GM12878 (cell line): ENCODE results near the gene PLEKHF1. TPM values are rescaled to one million over a fixed set of nuclear protein-coding genes. Genes with fewer than 3 reads are reported as not detected.

Experiments
- ATAC-seq: fragments of 200-7000 bp; cut with Tn5 transposase; 3 replicates; pipeline ENCODE4 v1.9.1; 2020; ENCODE audit warnings: mild to moderate bottlenecking, moderate library complexity
- BruUV-seq: library from RNA; stranded (reverse); fragments of 400-500 nt; replicated peaks from 2 replicates; lab custom pipeline; 2021; lab: Mats Ljungman, UMichigan
- CTCF ChIA-PET: fragments of 300-600 bp; sonication (Branson Sonifier 250); formaldehyde crosslinking; extraction: SDS; loops from one replicate; lab custom pipeline; 2021; ENCODE audit warnings: inconsistent platforms; lab: Yijun Ruan, JAX
- POLR2A ChIA-PET: fragments of 350-600 bp; formaldehyde crosslinking; extraction: SDS; loops from one replicate; lab custom pipeline; 2021; ENCODE audit warnings: inconsistent platforms; lab: Charles Lee
- RAD21 ChIA-PET: fragments of 300-600 bp; sonication (Branson Sonifier 250); formaldehyde crosslinking; loops from one replicate; lab custom pipeline; 2023; ENCODE audit warnings: antibody characterized with exemption; ENCODE audit not compliant: unreplicated experiment; lab: Charles Lee
- SMC1A ChIA-PET: fragments of 300-600 bp; sonication (Branson Sonifier 250); formaldehyde crosslinking; loops from one replicate; lab custom pipeline; 2023; ENCODE audit not compliant: unreplicated experiment, uncharacterized antibody; lab: Charles Lee
- DNase-seq: peaks from one replicate; pipeline ENCODE4 v3.0.0-alpha.2; 2011; ENCODE audit warnings: low read depth, low spot score
- FAIRE-seq: peaks from 3 replicates; lab custom pipeline; 2011; peaks lifted over from hg19 to GRCh38; lab: Jason Lieb, UNC
- H2AFZ ChIP-seq: 2 replicates; pipeline ENCODE4 v1.6.0; 2011; ENCODE audit warnings: low read depth, low read length, control low read depth; ENCODE audit not compliant: control insufficient read depth
- H3K27ac ChIP-seq: 2 replicates; pipeline ENCODE4 v1.5.1; 2011; ENCODE audit warnings: control low read depth; ENCODE audit not compliant: control insufficient read depth, insufficient read depth
- H3K27me3 ChIP-seq, 2 experiments: replicated peaks in 1 of 2; 2 replicates each; pipeline versions ENCODE4 v1.6.0 to v1.6.1; 2011; ENCODE audit warnings: low read length in 1 of 2; ENCODE audit not compliant: control insufficient read depth in 2 of 2, insufficient read depth in 2 of 2
- H3K36me3 ChIP-seq, 2 experiments: 2 replicates each; pipeline ENCODE4 v1.5.1; 2011; ENCODE audit warnings: low read length in 1 of 2; ENCODE audit not compliant: control insufficient read depth in 2 of 2, insufficient read depth in 2 of 2
- H3K4me1 ChIP-seq: 2 replicates; pipeline ENCODE4 v1.6.1; 2011; ENCODE audit warnings: mild to moderate bottlenecking, low read length, moderate library complexity, mixed read lengths; ENCODE audit not compliant: control insufficient read depth, insufficient read depth
- H3K4me2 ChIP-seq: 2 replicates; pipeline ENCODE4 v1.6.0; 2011; ENCODE audit warnings: control low read depth; ENCODE audit not compliant: control insufficient read depth, insufficient read depth
- H3K4me3 ChIP-seq: fragments of 200-600 bp; sonication (generic); 2 replicates; pipeline ENCODE4 v1.5.1; 2016
- H3K79me2 ChIP-seq: 2 replicates; pipeline ENCODE4 v1.6.0; 2011; ENCODE audit warnings: low read length; ENCODE audit not compliant: control insufficient read depth, insufficient read depth
- H3K9ac ChIP-seq: 2 replicates; pipeline ENCODE4 v1.8.0; 2011; ENCODE audit warnings: low read length, control low read depth, mixed read lengths; ENCODE audit not compliant: control insufficient read depth, insufficient read depth
- H3K9me3 ChIP-seq: replicated peaks from 3 replicates; pipeline ENCODE4 v1.5.1; 2011; ENCODE audit warnings: mild to moderate bottlenecking, low read length; ENCODE audit not compliant: control insufficient read depth, insufficient read depth
- H4K20me1 ChIP-seq: 2 replicates; pipeline ENCODE4 v1.6.0; 2011; ENCODE audit not compliant: control insufficient read depth, insufficient read depth
- BCL3 ChIP-seq: IDR thresholded peaks from 2 replicates; pipeline ENCODE4 v1.6.1; 2011; ENCODE audit warnings: borderline replicate concordance, low read depth, mild to moderate bottlenecking, moderate library complexity, low read length; ENCODE audit not compliant: insufficient read depth, poor library complexity, severe bottlenecking
- EGR1 ChIP-seq, 2 experiments: IDR thresholded peaks; 1 replicate in 1 of 2; 2 replicates in 1 of 2; pipeline ENCODE4 v1.6.1; 2011 to 2012; ENCODE audit warnings: low read depth in 2 of 2, low read length in 2 of 2, borderline replicate concordance in 1 of 2, mild to moderate bottlenecking in 1 of 2, moderate library complexity in 1 of 2
- HCFC1 ChIP-seq: fragments of 150-350 bp; IDR thresholded peaks from 2 replicates; pipeline ENCODE4 v1.6.1; 2014; ENCODE audit warnings: low read length
- JUND ChIP-seq: IDR thresholded peaks from 2 replicates; pipeline ENCODE4 v1.6.1; 2012; ENCODE audit warnings: low read depth, mild to moderate bottlenecking, low read length, improper control_type of control experiment, moderate library complexity
- WGBS: methylation state at CpG from one replicate; pipeline ENCODE4 v1.1.6; 2016; ENCODE audit warnings: low lambda C conversion rate; ENCODE audit not compliant: insufficient replicate concordance, insufficient coverage; ENCODE audit errors: missing lambda C conversion rate; 5-methylcytosine and 5-hydroxymethylcytosine counted together
- in situ Hi-C: fragments of 300-500 bp; cut with MboI; formaldehyde crosslinking; loops from 9 replicates; pipeline ENCODE4 v1.14.3; 2018; ENCODE audit warnings: mixed read lengths
- intact Hi-C: fragments of 100-400 bp; cut with micrococcal nuclease; formaldehyde crosslinking; loops from one replicate; pipeline ENCODE4 v1.14.2; 2022; ENCODE audit not compliant: unreplicated experiment
- polyA plus RNA-seq, 11 experiments: library from polyadenylated mRNA; depleted of rRNA in 4 of 11; unstranded in 6 of 11; stranded (reverse) in 5 of 11; fragments of >200 nt; fragmentation: Nextera tagmentation in 4 of 11; fragmentation: Illumina TruSeq in 1 of 11; extraction: Ambion mirVana in 4 of 11; extraction: Trizol in 1 of 11; gene quantifications; 1 replicate in 1 of 11; 2 replicates in 10 of 11; pipeline versions ENCODE4 v1.2.1 to v1.2.3, GENCODE V29; 2011 to 2016; ENCODE audit warnings: inconsistent platforms in 2 of 11, missing spikeins in 2 of 11, low read depth in 1 of 11
- total RNA-seq, 4 experiments: library from RNA; depleted of rRNA in 3 of 4; stranded (reverse); fragments of >200 nt in 3 of 4; fragmentation: Illumina TruSeq in 1 of 4; extraction: Trizol in 1 of 4; gene quantifications; 2 replicates each; pipeline versions ENCODE4 v1.2.1 to v1.2.3, GENCODE V29; 2013 to 2021
- TF ChIP-seq, protein P1 (sequence below), 3 experiments: IDR thresholded peaks in 2 of 3; conservative IDR thresholded peaks in 1 of 3; 2 replicates each; pipeline ENCODE4 v1.5.1; 2011; ENCODE audit warnings: low read depth in 3 of 3, low read length in 3 of 3, mild to moderate bottlenecking in 3 of 3, control low read depth in 2 of 3, moderate library complexity in 2 of 3, inconsistent platforms in 1 of 3, mixed read lengths in 1 of 3; ENCODE audit not compliant: control insufficient read depth in 2 of 3, insufficient read depth in 1 of 3; ENCODE audit errors: extremely low read depth in 1 of 3
- TF ChIP-seq, protein P2 (sequence below): fragments of 450-650 bp; IDR thresholded peaks from 2 replicates; pipeline ENCODE4 v1.6.1; 2017; ENCODE audit warnings: low read depth, mild to moderate bottlenecking, moderate library complexity

PLEKHF1 gene
- total and polyA plus RNA-seq, 10 of the 15 experiments (the other 5 are each of a cell fraction or from before 2014, with no cell fraction given): 0.10 to 20.3 (median 15.3) TPM

DNA sequence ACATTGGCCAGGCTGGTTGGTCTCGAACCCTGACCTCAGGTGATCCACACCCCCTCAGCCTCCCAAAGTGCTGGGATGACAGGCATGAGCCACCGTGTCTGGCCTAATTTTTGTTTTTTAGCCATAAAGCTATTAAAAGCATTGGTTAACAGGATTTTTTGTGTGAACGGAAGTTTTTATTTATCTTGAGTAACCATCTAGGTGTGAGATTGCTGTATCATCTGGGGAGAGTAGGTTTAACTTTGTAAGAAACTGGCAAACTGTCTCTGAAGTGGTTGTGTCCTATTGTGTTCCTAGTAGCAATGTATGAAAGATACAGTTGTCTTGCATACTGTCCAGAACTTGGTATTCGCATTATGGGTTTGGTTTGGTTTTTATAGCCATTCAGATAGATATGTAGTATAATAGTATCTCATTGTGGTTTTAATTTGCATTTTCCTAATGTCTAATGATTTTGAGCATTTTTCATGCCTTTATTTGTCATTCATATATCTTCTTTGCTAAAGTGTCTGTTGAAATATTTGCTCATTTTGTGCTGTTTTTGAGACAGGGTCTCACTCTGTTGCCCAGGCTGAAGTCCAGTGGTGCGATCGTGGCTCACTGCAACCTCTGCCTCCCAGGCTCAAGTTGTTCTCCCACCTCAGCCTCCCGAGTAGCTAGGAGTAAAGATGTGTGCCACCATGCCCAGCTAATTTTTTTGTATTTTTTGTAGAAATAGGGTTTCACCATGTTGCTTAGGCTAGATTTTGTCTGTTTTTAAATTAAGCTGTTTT is 13.5 kb upstream of the PLEKHF1 start:
- POLR2A ChIA-PET: no interaction called here
- no peaks in the 10 kb centered on the region for H3K9me3 ChIP-seq

More for the DNA sequence above, 13.5 kb upstream of the PLEKHF1 start:
- 55% methylated on average over 7 of the region's 7 CpGs for WGBS
- in situ Hi-C loops: no loop called here
- no peak for FAIRE-seq
- ChIA-PET CTCF (no interaction called here), SMC1A (interaction anchor here (0.7 kb wide), 2 partner anchors 11 to 162 kb away, joined by 3 read pairs; no protein-coding TSS in a partner anchor), RAD21 (no interaction called here)
- H3K9ac ChIP-seq: no peak overlapping the region
- ATAC-seq: no peak
- no peak overlapping the region for H3K4me2 ChIP-seq
- TF ChIP-seq BCL3 (peak; percentile 80), HCFC1 (no peak), EGR1 (IDR thresholded peaks at IDR 0.05; ENCODE audit: borderline replicate concordance in 1 of 2, low read depth in 2 of 2, low read length in 2 of 2) (no peak), JUND (no peak)
- TF ChIP-seq, protein P1, sequence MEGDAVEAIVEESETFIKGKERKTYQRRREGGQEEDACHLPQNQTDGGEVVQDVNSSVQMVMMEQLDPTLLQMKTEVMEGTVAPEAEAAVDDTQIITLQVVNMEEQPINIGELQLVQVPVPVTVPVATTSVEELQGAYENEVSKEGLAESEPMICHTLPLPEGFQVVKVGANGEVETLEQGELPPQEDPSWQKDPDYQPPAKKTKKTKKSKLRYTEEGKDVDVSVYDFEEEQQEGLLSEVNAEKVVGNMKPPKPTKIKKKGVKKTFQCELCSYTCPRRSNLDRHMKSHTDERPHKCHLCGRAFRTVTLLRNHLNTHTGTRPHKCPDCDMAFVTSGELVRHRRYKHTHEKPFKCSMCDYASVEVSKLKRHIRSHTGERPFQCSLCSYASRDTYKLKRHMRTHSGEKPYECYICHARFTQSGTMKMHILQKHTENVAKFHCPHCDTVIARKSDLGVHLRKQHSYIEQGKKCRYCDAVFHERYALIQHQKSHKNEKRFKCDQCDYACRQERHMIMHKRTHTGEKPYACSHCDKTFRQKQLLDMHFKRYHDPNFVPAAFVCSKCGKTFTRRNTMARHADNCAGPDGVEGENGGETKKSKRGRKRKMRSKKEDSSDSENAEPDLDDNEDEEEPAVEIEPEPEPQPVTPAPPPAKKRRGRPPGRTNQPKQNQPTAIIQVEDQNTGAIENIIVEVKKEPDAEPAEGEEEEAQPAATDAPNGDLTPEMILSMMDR (IDR thresholded peaks at IDR 0.05 in 2 of 3, conservative IDR thresholded peaks at IDR 0.05 in 1 of 3; ENCODE audit: control insufficient read depth in 2 of 3, extremely low read depth in 1 of 3, insufficient read depth in 1 of 3, low read depth in 3 of 3, low read length in 3 of 3): no peak
- TF ChIP-seq, protein P2, sequence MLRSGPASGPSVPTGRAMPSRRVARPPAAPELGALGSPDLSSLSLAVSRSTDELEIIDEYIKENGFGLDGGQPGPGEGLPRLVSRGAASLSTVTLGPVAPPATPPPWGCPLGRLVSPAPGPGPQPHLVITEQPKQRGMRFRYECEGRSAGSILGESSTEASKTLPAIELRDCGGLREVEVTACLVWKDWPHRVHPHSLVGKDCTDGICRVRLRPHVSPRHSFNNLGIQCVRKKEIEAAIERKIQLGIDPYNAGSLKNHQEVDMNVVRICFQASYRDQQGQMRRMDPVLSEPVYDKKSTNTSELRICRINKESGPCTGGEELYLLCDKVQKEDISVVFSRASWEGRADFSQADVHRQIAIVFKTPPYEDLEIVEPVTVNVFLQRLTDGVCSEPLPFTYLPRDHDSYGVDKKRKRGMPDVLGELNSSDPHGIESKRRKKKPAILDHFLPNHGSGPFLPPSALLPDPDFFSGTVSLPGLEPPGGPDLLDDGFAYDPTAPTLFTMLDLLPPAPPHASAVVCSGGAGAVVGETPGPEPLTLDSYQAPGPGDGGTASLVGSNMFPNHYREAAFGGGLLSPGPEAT: no peak
- no peaks in the 10 kb centered on the region for H3K79me2 ChIP-seq
- H3K27ac ChIP-seq: no peak overlapping the region
- H3K36me3 ChIP-seq: no peaks in the 10 kb centered on the region
- 0 out of 4 replicates have a peak, but pooled peaks cover 0 to 3% of the 10 kb centered on the region in 2 experiments for H3K27me3 ChIP-seq
- H4K20me1 ChIP-seq: no peaks in the 10 kb centered on the region
- intact Hi-C loops: no loop called here
- BruUV-seq: no TSS peak
- no peak for DNase-seq
- no peak overlapping the region for H3K4me3 ChIP-seq
- no peaks in the 10 kb centered on the region for H3K4me1 ChIP-seq
- no peak overlapping the region for H2AFZ ChIP-seq
